ENCODE data around the gene TIGAR. TPM values are rescaled to one million over a fixed set of nuclear protein-coding genes. Genes with fewer than 3 reads are reported as not detected.

TIGAR gene
- total RNA-seq, 1 donor from 2014 or later = 17.2 TPM

DNA sequence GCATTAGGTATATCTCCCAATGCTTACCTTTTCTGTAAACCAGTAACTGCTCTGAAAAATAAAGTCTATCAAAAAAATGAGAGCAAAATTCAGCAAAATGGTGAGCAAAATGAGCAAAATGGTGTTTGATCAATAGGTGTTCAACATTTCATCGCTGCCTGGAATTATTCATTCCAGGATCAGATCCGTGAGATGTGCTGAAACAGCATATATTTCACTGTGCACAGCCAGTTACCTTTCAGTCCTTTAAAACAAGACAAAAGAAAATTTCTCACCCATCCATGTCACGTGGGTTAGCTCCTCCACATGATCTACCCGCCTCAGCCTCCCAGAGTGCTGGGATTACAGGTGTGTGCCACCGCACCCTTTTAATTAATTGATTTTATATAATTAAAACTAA is 66.6 kb downstream of the TIGAR start:
- no peaks in the 10 kb centered on the region for H3K36me3 Mint-ChIP-seq
- DNase-seq (ENCODE audit: extremely low spot score, unreplicated experiment) = no peak
- H3K4me3 Mint-ChIP-seq = no peak overlapping the region
- H3K27ac Mint-ChIP-seq = no peak overlapping the region
- H3K4me1 Mint-ChIP-seq (ENCODE audit: unreplicated experiment) = no peaks in the 10 kb centered on the region
- peaks cover 23% of the 10 kb centered on the region for H3K27me3 Mint-ChIP-seq
- H3K9me3 Mint-ChIP-seq = no peaks in the 10 kb centered on the region
- TF ChIP-seq, protein P1, sequence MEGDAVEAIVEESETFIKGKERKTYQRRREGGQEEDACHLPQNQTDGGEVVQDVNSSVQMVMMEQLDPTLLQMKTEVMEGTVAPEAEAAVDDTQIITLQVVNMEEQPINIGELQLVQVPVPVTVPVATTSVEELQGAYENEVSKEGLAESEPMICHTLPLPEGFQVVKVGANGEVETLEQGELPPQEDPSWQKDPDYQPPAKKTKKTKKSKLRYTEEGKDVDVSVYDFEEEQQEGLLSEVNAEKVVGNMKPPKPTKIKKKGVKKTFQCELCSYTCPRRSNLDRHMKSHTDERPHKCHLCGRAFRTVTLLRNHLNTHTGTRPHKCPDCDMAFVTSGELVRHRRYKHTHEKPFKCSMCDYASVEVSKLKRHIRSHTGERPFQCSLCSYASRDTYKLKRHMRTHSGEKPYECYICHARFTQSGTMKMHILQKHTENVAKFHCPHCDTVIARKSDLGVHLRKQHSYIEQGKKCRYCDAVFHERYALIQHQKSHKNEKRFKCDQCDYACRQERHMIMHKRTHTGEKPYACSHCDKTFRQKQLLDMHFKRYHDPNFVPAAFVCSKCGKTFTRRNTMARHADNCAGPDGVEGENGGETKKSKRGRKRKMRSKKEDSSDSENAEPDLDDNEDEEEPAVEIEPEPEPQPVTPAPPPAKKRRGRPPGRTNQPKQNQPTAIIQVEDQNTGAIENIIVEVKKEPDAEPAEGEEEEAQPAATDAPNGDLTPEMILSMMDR (conservative IDR thresholded peaks at IDR 0.05) = no peak

- Mint-ChIP-seq H3K9me3 (no peaks in the 10 kb centered on the region), H3K4me1 (ENCODE audit: unreplicated experiment) (no peaks in the 10 kb centered on the region), H3K4me3 (no peak overlapping the region), H3K27ac (no peak overlapping the region), H3K36me3 (no peaks in the 10 kb centered on the region), H3K27me3 (peaks cover 26% of the 10 kb centered on the region)
- TF ChIP-seq, protein P1 (conservative IDR thresholded peaks at IDR 0.05) = no peak
- no peak for DNase-seq (ENCODE audit: extremely low spot score, unreplicated experiment)
Measured at GRCh38 chr12:4388032-4388431, 67.0 kb downstream of the TIGAR start.

GRCh38 chr12:4388662-4389061 is 67.6 kb downstream of the TIGAR start:
- H3K9me3 Mint-ChIP-seq = no peaks in the 10 kb centered on the region
- no peak for DNase-seq (ENCODE audit: extremely low spot score, unreplicated experiment)
- no peaks in the 10 kb centered on the region for H3K36me3 Mint-ChIP-seq
- H3K4me1 Mint-ChIP-seq (ENCODE audit: unreplicated experiment) = no peaks in the 10 kb centered on the region
- H3K4me3 Mint-ChIP-seq = no peak overlapping the region
- TF ChIP-seq, protein P1 (conservative IDR thresholded peaks at IDR 0.05) = no peak
- H3K27me3 Mint-ChIP-seq = peaks cover 29% of the 10 kb centered on the region
- no peak overlapping the region for H3K27ac Mint-ChIP-seq

- Mint-ChIP-seq H3K4me1 (ENCODE audit: unreplicated experiment) (no peaks in the 10 kb centered on the region), H3K27ac (no peak overlapping the region), H3K36me3 (peaks cover 4% of the 10 kb centered on the region), H3K4me3 (no peak overlapping the region), H3K9me3 (no peaks in the 10 kb centered on the region), H3K27me3 (peaks cover 50% of the 10 kb centered on the region)
- TF ChIP-seq, protein P1 (conservative IDR thresholded peaks at IDR 0.05) = no peak
- no peak for DNase-seq (ENCODE audit: extremely low spot score, unreplicated experiment)
Measured at GRCh38 chr12:4392223-4392742, 71.3 kb downstream of the TIGAR start.

DNA sequence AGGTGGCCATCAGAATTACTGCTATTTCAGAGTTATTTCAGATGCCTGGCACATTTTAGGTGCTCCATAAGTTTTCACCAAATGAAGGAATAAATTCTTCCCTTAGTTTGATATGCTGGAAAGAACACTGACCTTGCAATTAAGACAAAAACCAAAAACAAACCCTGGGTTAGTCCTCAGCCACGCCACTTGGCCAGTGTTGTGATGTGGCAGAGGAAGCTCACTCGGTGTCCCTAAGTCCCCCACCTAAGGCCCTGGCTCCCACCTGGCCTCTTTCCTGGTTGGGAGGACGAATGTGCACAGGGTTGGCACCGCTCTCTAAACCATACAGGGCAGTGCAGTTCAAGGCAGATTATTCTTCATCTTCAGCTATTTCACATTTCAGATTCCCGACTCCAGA is 72.2 kb downstream of the TIGAR start:
- H3K36me3 Mint-ChIP-seq = peaks cover 4% of the 10 kb centered on the region
- DNase-seq (ENCODE audit: extremely low spot score, unreplicated experiment) = no peak

More for the DNA sequence above, 72.2 kb downstream of the TIGAR start:
- H3K9me3 Mint-ChIP-seq = no peaks in the 10 kb centered on the region
- no peaks in the 10 kb centered on the region for H3K4me1 Mint-ChIP-seq (ENCODE audit: unreplicated experiment)
- H3K27ac Mint-ChIP-seq = no peak overlapping the region
- H3K4me3 Mint-ChIP-seq = no peak overlapping the region
- H3K27me3 Mint-ChIP-seq = peaks cover 51% of the 10 kb centered on the region
- TF ChIP-seq, protein P1 (conservative IDR thresholded peaks at IDR 0.05) = no peak
